DOHH2 (cell line): Measurements from ENCODE around the gene MRPL3.

Experiments used
- EZH2phosphoT487 ChIP-seq: fragments of 200-600 bp; sonication (generic); IDR thresholded peaks from 2 replicates; pipeline ENCODE4 v1.6.1; 2017; ENCODE audit warnings: borderline replicate concordance, mild to moderate bottlenecking, antibody characterized with exemption, low read length, moderate library complexity, mixed read lengths
- TF ChIP-seq, protein P1 (sequence below): fragments of 200-600 bp; sonication (generic); IDR thresholded peaks from one replicate; pipeline ENCODE4 v1.5.1; 2014; ENCODE audit warnings: antibody characterized with exemption, mild to moderate bottlenecking, low read depth, low read length; ENCODE audit not compliant: poor library complexity, severe bottlenecking

DNA sequence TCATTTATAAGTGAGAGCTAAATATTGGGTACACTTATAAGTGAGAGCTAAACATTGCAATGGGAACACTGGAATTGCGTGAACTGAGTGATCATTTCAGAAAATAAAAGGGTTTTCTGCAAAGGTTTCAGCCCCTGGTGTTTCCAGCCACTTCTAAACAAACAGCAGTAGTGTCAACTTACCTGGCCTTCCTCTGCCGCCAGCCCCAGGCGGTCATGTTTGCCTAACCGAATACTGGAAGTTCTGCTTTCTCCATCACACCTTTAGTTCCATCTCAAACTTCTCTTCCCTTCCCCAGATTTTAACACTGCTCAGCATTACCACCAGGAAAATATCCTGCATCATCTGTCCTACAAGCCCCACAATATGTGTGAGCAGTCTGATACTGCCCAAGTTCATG lies 58.6 kb downstream of the MRPL3 start:
- TF ChIP-seq, protein P1, sequence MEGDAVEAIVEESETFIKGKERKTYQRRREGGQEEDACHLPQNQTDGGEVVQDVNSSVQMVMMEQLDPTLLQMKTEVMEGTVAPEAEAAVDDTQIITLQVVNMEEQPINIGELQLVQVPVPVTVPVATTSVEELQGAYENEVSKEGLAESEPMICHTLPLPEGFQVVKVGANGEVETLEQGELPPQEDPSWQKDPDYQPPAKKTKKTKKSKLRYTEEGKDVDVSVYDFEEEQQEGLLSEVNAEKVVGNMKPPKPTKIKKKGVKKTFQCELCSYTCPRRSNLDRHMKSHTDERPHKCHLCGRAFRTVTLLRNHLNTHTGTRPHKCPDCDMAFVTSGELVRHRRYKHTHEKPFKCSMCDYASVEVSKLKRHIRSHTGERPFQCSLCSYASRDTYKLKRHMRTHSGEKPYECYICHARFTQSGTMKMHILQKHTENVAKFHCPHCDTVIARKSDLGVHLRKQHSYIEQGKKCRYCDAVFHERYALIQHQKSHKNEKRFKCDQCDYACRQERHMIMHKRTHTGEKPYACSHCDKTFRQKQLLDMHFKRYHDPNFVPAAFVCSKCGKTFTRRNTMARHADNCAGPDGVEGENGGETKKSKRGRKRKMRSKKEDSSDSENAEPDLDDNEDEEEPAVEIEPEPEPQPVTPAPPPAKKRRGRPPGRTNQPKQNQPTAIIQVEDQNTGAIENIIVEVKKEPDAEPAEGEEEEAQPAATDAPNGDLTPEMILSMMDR, result no peak
- TF ChIP-seq EZH2phosphoT487, result no peak
